Kidney (tissue), 14 donors: Measurements from ENCODE around the gene GALNT9. TPM values are rescaled to one million over a fixed set of nuclear protein-coding genes. Genes with fewer than 3 reads are reported as not detected.

Source experiments
- DNase-seq, 5 donors: peaks; one replicate each; pipeline ENCODE4 v3.0.0-alpha.2; 2013 to 2020
- FAIRE-seq: peaks from 2 replicates; lab custom pipeline; 2012; peaks lifted over from hg19 to GRCh38; lab: Jason Lieb, UNC
- H3K27ac ChIP-seq, 2 donors: one replicate each; pipeline ENCODE4 v1.7.0; 2013; ENCODE audit warnings: low read depth in 2 of 2, low read length in 2 of 2, inconsistent platforms in 1 of 2
- H3K27me3 ChIP-seq: one replicate; pipeline ENCODE4 v1.7.1; 2013; ENCODE audit warnings: low read length, inconsistent platforms; ENCODE audit not compliant: control insufficient read depth, insufficient read depth
- H3K36me3 ChIP-seq, 3 donors: one replicate each; pipeline versions ENCODE4 v1.7.0 to v1.7.1; 2013; ENCODE audit warnings: low read length in 3 of 3, control low read depth in 1 of 3, inconsistent platforms in 1 of 3; ENCODE audit not compliant: insufficient read depth in 3 of 3, control insufficient read depth in 2 of 3
- H3K4me1 ChIP-seq, 3 donors: one replicate each; pipeline versions ENCODE4 v1.7.0 to v1.7.1; 2013; ENCODE audit warnings: low read length in 3 of 3, inconsistent platforms in 1 of 3, low read depth in 1 of 3; ENCODE audit not compliant: control insufficient read depth in 2 of 3, insufficient read depth in 2 of 3
- H3K4me3 ChIP-seq, 3 donors: one replicate each; pipeline versions ENCODE4 v1.7.0 to v1.8.1; 2013; ENCODE audit warnings: low read length in 3 of 3, control low read depth in 1 of 3, inconsistent platforms in 1 of 3
- H3K9ac ChIP-seq, 3 donors: one replicate each; pipeline versions ENCODE4 v1.7.0 to v1.7.1; 2013; ENCODE audit warnings: low read length in 3 of 3, control low read depth in 1 of 3, inconsistent platforms in 1 of 3
- H3K9me3 ChIP-seq, 3 donors: one replicate each; pipeline versions ENCODE4 v1.7.0 to v1.7.1; 2013; ENCODE audit warnings: low read length in 3 of 3, control low read depth in 1 of 3, inconsistent platforms in 1 of 3; ENCODE audit not compliant: control insufficient read depth in 2 of 3, insufficient read depth in 1 of 3
- intact Hi-C: fragments of 100-400 bp; cut with DNase I; formaldehyde crosslinking; loops from one replicate; pipeline ENCODE4 v1.11.1; 2022
- polyA plus RNA-seq: library from polyadenylated mRNA; stranded (reverse); fragments of 350-450 nt; fragmentation: Illumina TruSeq; extraction: RNeasy Lipid Tissue Mini Kit (QIAGEN cat#74804); gene quantifications from one replicate; pipeline ENCODE4 v1.2.3, GENCODE V29; 2014; ENCODE audit warnings: low read depth, low replicate concordance; ENCODE audit not compliant: insufficient read depth
- total RNA-seq: library from RNA; stranded (reverse); fragmentation: NEBNext Ultra II Directional; extraction: Animal tissue kit (Norgen Biotek cat#: 25700); gene quantifications from one replicate; pipeline ENCODE4 v1.2.1, GENCODE V29; 2021
- TF ChIP-seq, protein P1 (sequence below): IDR thresholded peaks from 3 replicates; pipeline ENCODE4 v1.5.1; 2012; ENCODE audit warnings: mild to moderate bottlenecking, moderate library complexity, borderline replicate concordance; ENCODE audit not compliant: insufficient read depth; ENCODE audit errors: extremely low read depth
- donor health status: control.
- donor health status: control.
- donor health status: control.
- donor health status: control.
- donor health status: control.
- donor health status: DM: yes; HTN: yes; CAD: no.
- donor health status: Normal renal cell carcinoma (clear cell type).

The GALNT9 gene
- total and polyA plus RNA-seq, 2 donors from 2014 or later, result 4.8 to 20.7 TPM

DNA sequence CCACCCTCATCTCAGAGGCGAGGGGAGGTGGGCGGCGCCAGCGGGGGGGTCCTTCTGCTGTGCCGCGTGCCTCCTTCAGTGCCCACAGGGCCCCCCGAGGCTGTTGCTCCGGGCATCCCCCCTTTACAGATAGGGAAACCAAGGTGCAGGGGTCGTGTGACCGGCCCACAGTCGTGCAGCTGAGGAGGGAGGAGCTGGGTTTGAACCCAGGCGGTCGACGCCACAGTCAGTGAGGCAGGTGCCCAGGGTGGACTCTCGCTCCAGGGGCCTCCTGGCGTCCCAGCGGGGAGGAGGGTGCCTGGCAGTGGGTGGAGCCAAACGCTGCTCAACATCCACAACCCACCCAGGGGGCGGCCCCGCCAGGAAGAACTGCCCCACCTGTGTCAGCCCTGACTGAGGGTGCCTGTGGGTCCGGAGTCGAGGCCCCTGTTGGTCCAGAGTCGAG lies 8.6 kb downstream of the GALNT9 start:
- Histone ChIP-seq H3K4me1 (no peaks in the 10 kb centered on the region), H3K4me3 (no peak overlapping the region), H3K9ac (no peak overlapping the region), H3K36me3 (no peaks in the 10 kb centered on the region), H3K27ac (no peak overlapping the region), H3K9me3 (no peaks in the 10 kb centered on the region), H3K27me3 (no peaks in the 10 kb centered on the region)
- intact Hi-C loops, result no loop called here
- peak in 2 of 5 donors; percentile 53 to 71 for DNase-seq
- TF ChIP-seq, protein P1, sequence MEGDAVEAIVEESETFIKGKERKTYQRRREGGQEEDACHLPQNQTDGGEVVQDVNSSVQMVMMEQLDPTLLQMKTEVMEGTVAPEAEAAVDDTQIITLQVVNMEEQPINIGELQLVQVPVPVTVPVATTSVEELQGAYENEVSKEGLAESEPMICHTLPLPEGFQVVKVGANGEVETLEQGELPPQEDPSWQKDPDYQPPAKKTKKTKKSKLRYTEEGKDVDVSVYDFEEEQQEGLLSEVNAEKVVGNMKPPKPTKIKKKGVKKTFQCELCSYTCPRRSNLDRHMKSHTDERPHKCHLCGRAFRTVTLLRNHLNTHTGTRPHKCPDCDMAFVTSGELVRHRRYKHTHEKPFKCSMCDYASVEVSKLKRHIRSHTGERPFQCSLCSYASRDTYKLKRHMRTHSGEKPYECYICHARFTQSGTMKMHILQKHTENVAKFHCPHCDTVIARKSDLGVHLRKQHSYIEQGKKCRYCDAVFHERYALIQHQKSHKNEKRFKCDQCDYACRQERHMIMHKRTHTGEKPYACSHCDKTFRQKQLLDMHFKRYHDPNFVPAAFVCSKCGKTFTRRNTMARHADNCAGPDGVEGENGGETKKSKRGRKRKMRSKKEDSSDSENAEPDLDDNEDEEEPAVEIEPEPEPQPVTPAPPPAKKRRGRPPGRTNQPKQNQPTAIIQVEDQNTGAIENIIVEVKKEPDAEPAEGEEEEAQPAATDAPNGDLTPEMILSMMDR, result no peak
- no peak for FAIRE-seq

DNA sequence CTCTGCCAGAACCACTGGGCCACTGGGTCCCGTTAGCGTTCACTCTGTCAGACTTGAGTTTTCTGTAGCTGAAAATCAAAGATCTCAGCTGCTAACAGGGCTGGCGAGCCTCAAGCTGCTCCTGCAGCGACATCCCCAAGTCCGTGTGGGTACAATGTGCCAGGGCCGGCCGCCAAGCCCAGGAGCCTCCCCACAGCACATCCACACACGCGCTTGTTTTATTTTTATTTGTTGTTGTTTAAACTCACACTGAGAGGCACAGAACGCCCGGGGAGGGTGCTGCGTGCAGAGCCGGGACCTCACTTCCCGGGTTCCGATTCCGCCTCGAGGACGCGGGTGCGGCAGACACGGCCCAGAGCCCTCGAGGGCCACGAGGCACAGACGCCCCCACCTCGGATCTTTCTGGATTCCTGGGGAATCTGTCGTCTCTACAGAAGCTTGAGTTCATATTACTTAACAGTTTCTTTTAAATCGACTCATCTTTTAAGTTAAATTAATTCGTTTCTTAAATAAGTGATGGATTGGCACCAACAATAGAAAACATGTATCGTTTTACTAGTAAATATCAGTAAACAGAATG lies 9.3 kb downstream of the GALNT9 start:
- TF ChIP-seq, protein P1, result no peak
- Histone ChIP-seq H3K9ac (no peak overlapping the region), H3K4me3 (no peak overlapping the region), H3K27ac (no peak overlapping the region), H3K27me3 (no peaks in the 10 kb centered on the region), H3K9me3 (no peaks in the 10 kb centered on the region), H3K36me3 (no peaks in the 10 kb centered on the region), H3K4me1 (no peaks in the 10 kb centered on the region)
- peak in 1 of 5 donors; percentile 60 for DNase-seq
- FAIRE-seq, result no peak
- intact Hi-C loops, result no loop called here

DNA sequence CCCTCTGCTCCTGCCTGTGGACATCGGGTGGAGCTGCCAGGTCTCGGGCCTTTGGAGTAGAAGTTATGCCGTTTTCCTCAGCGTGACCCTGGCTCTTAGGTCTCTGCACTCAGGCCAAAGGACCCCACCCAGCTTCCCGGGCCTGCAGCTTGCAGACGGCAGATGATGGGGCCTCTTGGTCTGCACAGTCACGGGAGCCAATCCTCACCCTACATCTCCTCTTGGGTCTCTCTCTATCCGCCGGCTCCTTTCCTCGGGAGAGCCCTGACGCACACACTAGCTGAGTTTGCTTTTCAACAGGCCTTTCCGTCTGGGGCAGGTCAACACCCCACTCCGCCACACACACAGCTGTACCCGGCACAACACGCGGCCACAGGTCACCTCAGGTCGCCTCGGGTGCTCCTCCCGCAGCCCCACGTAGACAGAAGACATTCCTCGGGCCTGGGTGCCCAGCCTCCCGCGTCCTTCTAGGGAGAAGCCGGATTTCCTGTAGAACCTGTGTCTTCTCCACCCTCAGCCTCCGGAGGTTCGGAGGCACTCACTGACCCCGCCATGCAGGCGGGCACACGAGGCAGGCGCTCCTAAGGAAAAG lies 9.9 kb downstream of the GALNT9 start:
- Histone ChIP-seq H3K4me3 (no peak overlapping the region), H3K4me1 (no peaks in the 10 kb centered on the region), H3K27ac (no peak overlapping the region), H3K9ac (no peak overlapping the region), H3K9me3 (no peaks in the 10 kb centered on the region), H3K36me3 (no peaks in the 10 kb centered on the region), H3K27me3 (no peaks in the 10 kb centered on the region)
- TF ChIP-seq, protein P1, result no peak
- FAIRE-seq, result no peak
- peak in 1 of 5 donors; percentile 51 for DNase-seq
- intact Hi-C loops, result no loop called here
